ENCODE results near the gene PI4KA.

DNA sequence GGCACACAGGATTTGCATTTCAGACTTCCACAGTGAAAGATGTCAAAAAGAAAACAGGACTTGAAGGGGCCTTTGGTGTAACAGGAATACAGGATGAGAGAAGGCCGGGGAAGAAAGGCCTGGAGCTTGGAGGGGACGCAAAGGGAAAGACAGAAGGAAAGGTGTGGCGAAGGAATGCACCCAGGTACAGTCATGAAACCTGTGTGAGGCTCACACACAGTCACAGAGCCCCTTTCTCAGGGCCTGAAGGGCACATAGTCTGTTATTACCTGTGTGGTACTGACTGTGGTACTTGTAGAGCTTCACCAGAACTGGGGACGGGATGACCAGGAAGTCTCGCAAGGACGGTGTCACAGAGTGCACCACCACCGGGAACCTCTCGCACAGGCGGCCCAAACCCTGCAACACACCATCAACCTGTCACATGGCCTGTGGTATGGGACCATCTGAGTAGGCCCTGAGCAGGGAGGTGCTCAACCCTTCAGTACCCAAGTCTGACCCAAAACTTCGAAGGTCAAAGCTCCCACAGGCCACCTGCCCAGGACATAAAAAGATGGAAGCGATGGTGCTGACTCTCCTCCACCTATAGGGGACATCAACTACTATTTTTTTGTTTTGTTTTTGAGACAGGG, 55.6 kb downstream of the PI4KA start:
- TF ChIP-seq, protein P1, sequence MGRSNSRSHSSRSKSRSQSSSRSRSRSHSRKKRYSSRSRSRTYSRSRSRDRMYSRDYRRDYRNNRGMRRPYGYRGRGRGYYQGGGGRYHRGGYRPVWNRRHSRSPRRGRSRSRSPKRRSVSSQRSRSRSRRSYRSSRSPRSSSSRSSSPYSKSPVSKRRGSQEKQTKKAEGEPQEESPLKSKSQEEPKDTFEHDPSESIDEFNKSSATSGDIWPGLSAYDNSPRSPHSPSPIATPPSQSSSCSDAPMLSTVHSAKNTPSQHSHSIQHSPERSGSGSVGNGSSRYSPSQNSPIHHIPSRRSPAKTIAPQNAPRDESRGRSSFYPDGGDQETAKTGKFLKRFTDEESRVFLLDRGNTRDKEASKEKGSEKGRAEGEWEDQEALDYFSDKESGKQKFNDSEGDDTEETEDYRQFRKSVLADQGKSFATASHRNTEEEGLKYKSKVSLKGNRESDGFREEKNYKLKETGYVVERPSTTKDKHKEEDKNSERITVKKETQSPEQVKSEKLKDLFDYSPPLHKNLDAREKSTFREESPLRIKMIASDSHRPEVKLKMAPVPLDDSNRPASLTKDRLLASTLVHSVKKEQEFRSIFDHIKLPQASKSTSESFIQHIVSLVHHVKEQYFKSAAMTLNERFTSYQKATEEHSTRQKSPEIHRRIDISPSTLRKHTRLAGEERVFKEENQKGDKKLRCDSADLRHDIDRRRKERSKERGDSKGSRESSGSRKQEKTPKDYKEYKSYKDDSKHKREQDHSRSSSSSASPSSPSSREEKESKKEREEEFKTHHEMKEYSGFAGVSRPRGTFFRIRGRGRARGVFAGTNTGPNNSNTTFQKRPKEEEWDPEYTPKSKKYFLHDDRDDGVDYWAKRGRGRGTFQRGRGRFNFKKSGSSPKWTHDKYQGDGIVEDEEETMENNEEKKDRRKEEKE (IDR thresholded peaks at IDR 0.05): no peak
- no peak for TF ChIP-seq ZNF589 (CRISPR knock-in tag; conservative IDR thresholded peaks at IDR 0.05)
- TF ChIP-seq ZNF124 (CRISPR knock-in tag; IDR thresholded peaks at IDR 0.05): no peak
- TF ChIP-seq ZBTB7A (CRISPR knock-in tag; IDR thresholded peaks at IDR 0.05): no peak
- TF ChIP-seq CEBPB (IDR thresholded peaks at IDR 0.05; ENCODE audit: borderline replicate concordance, low read depth, low read length): no peak
- TF ChIP-seq RARA (CRISPR knock-in tag; IDR thresholded peaks at IDR 0.05): no peak
- no peak for TF ChIP-seq RELA (CRISPR knock-in tag; IDR thresholded peaks at IDR 0.05)
- TF ChIP-seq NBN (conservative IDR thresholded peaks at IDR 0.05): no peak
- TF ChIP-seq ZNF343 (CRISPR knock-in tag; IDR thresholded peaks at IDR 0.05): no peak
- TF ChIP-seq, protein P2, sequence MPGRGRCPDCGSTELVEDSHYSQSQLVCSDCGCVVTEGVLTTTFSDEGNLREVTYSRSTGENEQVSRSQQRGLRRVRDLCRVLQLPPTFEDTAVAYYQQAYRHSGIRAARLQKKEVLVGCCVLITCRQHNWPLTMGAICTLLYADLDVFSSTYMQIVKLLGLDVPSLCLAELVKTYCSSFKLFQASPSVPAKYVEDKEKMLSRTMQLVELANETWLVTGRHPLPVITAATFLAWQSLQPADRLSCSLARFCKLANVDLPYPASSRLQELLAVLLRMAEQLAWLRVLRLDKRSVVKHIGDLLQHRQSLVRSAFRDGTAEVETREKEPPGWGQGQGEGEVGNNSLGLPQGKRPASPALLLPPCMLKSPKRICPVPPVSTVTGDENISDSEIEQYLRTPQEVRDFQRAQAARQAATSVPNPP (CRISPR knock-in tag; IDR thresholded peaks at IDR 0.05): no peak

Measured in HepG2 (cell line).